ENCODE measurements around the gene C16orf74.

The C16orf74 gene

DNA sequence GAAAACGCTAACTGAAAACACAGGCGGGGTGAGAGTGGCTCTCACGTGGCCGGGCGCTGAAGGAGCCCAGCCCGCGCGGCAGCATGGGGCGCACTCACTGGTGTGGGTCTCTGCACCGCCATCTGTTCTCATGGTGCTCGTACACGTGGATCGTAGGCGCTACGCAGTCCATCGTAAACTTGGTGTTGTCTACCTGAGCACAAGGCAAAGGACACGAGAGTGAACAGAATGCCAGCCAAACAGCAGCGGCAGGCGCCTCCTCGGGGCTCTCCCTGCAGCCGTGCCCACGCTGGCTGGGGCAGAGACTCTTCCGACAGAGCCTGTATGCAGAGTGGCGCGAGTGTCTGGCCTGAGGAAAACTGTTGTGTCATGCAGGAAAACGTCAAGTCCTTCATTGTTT lies 29.4 kb upstream of the C16orf74 start:
- ATAC-seq: no peak
- no peak for TF ChIP-seq ZNF8 (CRISPR knock-in tag; IDR thresholded peaks at IDR 0.05)
- no peak for TF ChIP-seq BACH2 (CRISPR knock-in tag; IDR thresholded peaks at IDR 0.05; ENCODE audit: borderline replicate concordance)
- no peak for TF ChIP-seq ESRRG (CRISPR knock-in tag; IDR thresholded peaks at IDR 0.05)
- TF ChIP-seq, protein P1, sequence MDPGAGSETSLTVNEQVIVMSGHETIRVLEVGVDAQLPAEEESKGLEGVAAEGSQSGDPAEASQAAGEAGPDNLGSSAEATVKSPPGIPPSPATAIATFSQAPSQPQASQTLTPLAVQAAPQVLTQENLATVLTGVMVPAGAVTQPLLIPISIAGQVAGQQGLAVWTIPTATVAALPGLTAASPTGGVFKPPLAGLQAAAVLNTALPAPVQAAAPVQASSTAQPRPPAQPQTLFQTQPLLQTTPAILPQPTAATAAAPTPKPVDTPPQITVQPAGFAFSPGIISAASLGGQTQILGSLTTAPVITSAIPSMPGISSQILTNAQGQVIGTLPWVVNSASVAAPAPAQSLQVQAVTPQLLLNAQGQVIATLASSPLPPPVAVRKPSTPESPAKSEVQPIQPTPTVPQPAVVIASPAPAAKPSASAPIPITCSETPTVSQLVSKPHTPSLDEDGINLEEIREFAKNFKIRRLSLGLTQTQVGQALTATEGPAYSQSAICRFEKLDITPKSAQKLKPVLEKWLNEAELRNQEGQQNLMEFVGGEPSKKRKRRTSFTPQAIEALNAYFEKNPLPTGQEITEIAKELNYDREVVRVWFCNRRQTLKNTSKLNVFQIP (CRISPR knock-in tag; IDR thresholded peaks at IDR 0.05; ENCODE audit: borderline replicate concordance, low read depth): no peak
- no peak for TF ChIP-seq GLIS3 (CRISPR knock-in tag; IDR thresholded peaks at IDR 0.05)
- TF ChIP-seq ISL1 (CRISPR knock-in tag; IDR thresholded peaks at IDR 0.05): no peak
- no peak for TF ChIP-seq ZC3H10 (CRISPR knock-in tag; IDR thresholded peaks at IDR 0.05)
- no peak for TF ChIP-seq PPARA (CRISPR knock-in tag; IDR thresholded peaks at IDR 0.05; ENCODE audit: borderline replicate concordance)
- TF ChIP-seq TCF4 (CRISPR knock-in tag; IDR thresholded peaks at IDR 0.05; ENCODE audit: borderline replicate concordance): no peak
- no peak for TF ChIP-seq ARNTL (CRISPR knock-in tag; IDR thresholded peaks at IDR 0.05; ENCODE audit: borderline replicate concordance, low read depth)
- TF ChIP-seq ZNF70 (CRISPR knock-in tag; IDR thresholded peaks at IDR 0.05): no peak
- TF ChIP-seq ZNF565 (CRISPR knock-in tag; conservative IDR thresholded peaks at IDR 0.05; ENCODE audit: low read depth): no peak
- TF ChIP-seq, protein P2, sequence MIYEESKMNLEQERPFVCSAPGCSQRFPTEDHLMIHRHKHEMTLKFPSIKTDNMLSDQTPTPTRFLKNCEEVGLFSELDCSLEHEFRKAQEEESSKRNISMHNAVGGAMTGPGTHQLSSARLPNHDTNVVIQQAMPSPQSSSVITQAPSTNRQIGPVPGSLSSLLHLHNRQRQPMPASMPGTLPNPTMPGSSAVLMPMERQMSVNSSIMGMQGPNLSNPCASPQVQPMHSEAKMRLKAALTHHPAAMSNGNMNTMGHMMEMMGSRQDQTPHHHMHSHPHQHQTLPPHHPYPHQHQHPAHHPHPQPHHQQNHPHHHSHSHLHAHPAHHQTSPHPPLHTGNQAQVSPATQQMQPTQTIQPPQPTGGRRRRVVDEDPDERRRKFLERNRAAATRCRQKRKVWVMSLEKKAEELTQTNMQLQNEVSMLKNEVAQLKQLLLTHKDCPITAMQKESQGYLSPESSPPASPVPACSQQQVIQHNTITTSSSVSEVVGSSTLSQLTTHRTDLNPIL (CRISPR knock-in tag; IDR thresholded peaks at IDR 0.05; ENCODE audit: low read depth): no peak
- TF ChIP-seq RARB (CRISPR knock-in tag; IDR thresholded peaks at IDR 0.05): no peak
- TF ChIP-seq, protein P3, sequence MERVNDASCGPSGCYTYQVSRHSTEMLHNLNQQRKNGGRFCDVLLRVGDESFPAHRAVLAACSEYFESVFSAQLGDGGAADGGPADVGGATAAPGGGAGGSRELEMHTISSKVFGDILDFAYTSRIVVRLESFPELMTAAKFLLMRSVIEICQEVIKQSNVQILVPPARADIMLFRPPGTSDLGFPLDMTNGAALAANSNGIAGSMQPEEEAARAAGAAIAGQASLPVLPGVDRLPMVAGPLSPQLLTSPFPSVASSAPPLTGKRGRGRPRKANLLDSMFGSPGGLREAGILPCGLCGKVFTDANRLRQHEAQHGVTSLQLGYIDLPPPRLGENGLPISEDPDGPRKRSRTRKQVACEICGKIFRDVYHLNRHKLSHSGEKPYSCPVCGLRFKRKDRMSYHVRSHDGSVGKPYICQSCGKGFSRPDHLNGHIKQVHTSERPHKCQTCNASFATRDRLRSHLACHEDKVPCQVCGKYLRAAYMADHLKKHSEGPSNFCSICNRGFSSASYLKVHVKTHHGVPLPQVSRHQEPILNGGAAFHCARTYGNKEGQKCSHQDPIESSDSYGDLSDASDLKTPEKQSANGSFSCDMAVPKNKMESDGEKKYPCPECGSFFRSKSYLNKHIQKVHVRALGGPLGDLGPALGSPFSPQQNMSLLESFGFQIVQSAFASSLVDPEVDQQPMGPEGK (CRISPR knock-in tag; IDR thresholded peaks at IDR 0.05; ENCODE audit: borderline replicate concordance): no peak

DNA sequence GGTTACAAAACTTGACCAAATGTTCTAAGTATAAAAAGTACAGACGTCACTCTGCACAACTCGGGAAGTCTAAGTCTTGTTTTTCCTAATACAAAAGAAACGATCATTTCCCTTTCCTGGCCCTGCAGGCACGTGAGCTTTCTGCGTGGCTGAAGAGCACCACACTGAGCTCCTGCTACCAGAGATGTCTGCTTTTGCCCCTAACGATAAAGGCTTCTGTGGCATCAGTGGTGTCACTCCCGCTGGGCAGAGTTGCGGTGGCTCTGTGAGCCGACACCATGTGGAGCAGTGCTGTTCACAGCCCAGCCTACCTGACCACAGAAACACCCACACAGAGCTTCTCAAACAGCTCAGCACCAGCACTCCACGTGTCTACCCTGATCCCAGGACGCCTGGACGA lies 28.0 kb upstream of the C16orf74 start:
- no peak for TF ChIP-seq TOX (CRISPR knock-in tag; IDR thresholded peaks at IDR 0.05; ENCODE audit: borderline replicate concordance)
- TF ChIP-seq TCF4 (CRISPR knock-in tag; IDR thresholded peaks at IDR 0.05; ENCODE audit: borderline replicate concordance): no peak
- TF ChIP-seq, protein P4, sequence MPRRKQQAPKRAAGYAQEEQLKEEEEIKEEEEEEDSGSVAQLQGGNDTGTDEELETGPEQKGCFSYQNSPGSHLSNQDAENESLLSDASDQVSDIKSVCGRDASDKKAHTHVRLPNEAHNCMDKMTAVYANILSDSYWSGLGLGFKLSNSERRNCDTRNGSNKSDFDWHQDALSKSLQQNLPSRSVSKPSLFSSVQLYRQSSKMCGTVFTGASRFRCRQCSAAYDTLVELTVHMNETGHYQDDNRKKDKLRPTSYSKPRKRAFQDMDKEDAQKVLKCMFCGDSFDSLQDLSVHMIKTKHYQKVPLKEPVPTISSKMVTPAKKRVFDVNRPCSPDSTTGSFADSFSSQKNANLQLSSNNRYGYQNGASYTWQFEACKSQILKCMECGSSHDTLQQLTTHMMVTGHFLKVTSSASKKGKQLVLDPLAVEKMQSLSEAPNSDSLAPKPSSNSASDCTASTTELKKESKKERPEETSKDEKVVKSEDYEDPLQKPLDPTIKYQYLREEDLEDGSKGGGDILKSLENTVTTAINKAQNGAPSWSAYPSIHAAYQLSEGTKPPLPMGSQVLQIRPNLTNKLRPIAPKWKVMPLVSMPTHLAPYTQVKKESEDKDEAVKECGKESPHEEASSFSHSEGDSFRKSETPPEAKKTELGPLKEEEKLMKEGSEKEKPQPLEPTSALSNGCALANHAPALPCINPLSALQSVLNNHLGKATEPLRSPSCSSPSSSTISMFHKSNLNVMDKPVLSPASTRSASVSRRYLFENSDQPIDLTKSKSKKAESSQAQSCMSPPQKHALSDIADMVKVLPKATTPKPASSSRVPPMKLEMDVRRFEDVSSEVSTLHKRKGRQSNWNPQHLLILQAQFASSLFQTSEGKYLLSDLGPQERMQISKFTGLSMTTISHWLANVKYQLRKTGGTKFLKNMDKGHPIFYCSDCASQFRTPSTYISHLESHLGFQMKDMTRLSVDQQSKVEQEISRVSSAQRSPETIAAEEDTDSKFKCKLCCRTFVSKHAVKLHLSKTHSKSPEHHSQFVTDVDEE (CRISPR knock-in tag; IDR thresholded peaks at IDR 0.05): no peak
- TF ChIP-seq RARB (CRISPR knock-in tag; IDR thresholded peaks at IDR 0.05): no peak
- no peak for ATAC-seq

DNA sequence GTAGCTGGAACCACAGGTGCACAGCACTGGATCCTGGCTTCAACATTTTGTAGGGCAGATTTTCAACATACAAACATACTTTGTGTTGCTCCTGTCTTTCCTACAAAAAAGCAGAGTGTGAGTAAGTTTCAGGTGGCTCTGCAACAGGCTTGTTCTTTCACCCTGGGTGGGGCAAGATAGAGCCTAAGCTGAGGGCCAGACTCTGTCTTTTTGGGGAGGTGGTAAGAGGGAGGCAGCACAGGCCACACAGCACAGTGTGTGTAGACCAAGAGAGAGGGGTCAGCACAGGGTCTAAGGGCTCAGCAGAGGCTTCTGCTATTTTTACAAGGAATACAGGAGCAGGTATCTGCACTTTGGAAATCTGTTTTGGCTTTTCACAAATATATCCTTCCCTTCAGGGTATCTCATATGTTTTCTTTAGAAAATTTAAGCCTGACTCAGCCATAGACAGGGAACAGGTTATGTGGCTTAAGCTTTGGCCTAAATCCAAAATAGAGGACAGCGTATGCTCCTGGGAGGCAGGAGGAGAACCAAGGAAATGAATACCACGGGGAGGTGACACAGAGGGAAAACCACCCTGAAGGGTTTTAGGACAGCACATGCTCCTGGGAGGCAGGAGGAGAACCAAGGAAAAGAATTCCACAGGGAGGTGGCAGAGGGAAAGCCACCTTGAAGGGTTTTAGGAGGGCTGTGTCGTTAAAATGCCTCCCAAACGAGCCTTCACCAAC lies 26.9 kb upstream of the C16orf74 start:
- no peak for TF ChIP-seq OSR1 (CRISPR knock-in tag; IDR thresholded peaks at IDR 0.05)
- TF ChIP-seq ISL1 (CRISPR knock-in tag; IDR thresholded peaks at IDR 0.05): no peak
- TF ChIP-seq TOX (CRISPR knock-in tag; IDR thresholded peaks at IDR 0.05; ENCODE audit: borderline replicate concordance): no peak
- no peak for TF ChIP-seq ZC3H10 (CRISPR knock-in tag; IDR thresholded peaks at IDR 0.05)
- TF ChIP-seq, protein P3 (CRISPR knock-in tag; IDR thresholded peaks at IDR 0.05; ENCODE audit: borderline replicate concordance): no peak
- TF ChIP-seq, protein P2 (CRISPR knock-in tag; IDR thresholded peaks at IDR 0.05; ENCODE audit: low read depth): no peak
- TF ChIP-seq CSDC2 (CRISPR knock-in tag; IDR thresholded peaks at IDR 0.05): no peak
- TF ChIP-seq, protein P5, sequence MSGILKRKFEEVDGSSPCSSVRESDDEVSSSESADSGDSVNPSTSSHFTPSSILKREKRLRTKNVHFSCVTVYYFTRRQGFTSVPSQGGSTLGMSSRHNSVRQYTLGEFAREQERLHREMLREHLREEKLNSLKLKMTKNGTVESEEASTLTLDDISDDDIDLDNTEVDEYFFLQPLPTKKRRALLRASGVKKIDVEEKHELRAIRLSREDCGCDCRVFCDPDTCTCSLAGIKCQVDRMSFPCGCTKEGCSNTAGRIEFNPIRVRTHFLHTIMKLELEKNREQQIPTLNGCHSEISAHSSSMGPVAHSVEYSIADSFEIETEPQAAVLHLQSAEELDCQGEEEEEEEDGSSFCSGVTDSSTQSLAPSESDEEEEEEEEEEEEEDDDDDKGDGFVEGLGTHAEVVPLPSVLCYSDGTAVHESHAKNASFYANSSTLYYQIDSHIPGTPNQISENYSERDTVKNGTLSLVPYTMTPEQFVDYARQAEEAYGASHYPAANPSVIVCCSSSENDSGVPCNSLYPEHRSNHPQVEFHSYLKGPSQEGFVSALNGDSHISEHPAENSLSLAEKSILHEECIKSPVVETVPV (CRISPR knock-in tag; IDR thresholded peaks at IDR 0.05): no peak
- no peak for ATAC-seq
